ENCODE measurements around the gene KCNH6.

DNA sequence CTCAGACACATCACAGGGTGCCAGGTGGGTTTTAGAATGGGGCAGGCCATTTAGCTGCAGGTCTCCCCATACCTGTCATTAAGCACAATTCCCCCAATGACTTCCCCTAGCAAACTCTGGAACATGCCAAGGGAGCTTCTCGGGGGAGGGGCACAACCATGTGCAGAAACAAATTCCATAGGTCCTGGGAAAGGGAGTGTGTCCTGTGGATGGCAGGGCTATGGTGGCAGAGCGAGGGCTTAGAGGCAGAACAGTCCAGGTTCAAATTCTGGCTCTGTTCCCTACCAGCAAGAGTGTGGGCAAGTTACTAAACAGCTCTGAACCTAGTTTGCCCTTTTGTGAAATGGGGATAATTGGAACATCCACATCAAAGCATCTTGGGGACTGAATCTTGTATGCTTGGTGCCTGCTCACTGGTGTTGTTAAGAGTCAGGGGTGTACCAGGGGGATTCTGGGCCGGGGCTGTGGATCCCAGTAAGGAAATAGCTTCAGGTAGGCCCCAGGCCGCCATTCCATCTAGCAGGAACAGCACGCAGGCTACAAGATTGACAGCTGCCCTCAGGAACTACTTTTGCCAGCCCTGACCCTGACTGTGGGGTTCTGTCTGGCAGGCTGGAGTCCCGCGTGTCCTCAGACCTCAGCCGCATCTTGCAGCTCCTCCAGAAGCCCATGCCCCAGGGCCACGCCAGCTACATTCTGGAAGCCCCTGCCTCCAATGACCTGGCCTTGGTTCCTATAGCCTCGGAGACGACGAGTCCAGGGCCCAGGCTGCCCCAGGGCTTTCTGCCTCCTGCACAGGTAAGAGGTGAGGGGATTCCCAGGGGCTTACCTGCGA, 21.5 kb downstream of the KCNH6 start:
- TF ChIP-seq POLR2A (IDR thresholded peaks at IDR 0.05) (no peak), CTCF (IDR thresholded peaks at IDR 0.05) (no peak), EP300 (IDR thresholded peaks at IDR 0.05) (no peak)
